ENCODE measurements around the gene FES.
A peak's percentile ranks its signal among the peaks of the same experiment; 100 is the strongest.

Gene FES

DNA sequence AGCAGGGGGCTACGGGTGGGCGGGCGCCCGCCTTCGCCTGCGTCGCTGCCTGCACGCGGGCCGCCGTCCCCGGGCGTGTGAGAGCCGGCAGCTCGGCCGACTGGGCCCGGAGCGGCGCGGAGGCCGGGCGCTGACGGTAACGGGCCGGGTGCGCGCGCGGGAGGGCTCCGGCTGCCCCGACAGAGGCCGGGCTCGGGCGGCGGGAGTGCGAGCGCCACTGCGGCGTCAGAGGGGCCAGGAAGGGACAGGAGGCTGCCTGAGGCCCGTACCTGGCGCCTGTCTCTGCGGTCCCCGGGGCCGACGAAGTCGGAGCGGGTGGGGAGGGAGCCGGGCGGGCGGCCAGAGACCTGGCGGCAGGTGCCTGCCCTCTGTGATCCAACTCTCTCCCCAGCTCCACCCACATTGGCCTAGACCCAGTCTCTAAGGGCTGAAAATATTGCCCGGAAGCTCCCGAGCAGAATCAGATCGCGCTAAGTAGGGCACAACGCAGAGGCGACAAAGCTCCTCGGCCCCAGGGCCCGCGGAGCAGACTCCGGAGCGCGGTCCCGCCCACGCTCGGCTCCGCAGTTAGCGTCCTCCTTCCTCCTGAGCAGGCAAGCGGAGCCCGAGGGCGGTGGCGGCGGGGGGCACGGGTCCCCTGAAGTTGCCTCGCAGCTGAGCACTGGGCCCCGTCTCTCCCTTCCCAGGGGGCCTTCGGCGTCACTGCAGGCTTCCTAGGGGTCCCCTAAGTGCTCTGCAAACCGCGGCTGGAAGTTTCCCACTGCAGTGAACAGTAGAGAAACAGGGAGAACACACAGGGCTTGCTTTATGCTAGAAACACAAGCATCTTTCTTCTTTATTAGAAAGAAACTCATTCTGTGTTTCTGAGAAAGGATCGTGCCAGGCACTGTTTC is 18.8 kb downstream of the FES start, which contains the start of gene MAN2A2:
Gene MAN2A2 (plus strand): TSS at position 463 of the 893 bp plus-strand sequence. CDS start 906 bp downstream, outside the sequence.
- ChIA-PET CTCF (interaction anchor here (0.6 to 5.5 kb wide), 4 partner anchors 17 to 494 kb away, joined by 3 to 57 read pairs (median 6); partner anchors contain the start of genes HDDC3 and UNC45A), POLR2A (interaction anchor here (0.8 to 7.5 kb wide), 12 partner anchors 10 to 186 kb away, joined by 3 to 142 read pairs (median 4); partner anchors contain the start of genes BLM, HDDC3, RCCD1 and UNC45A)
- TF ChIP-seq LEF1 (IDR thresholded peaks at IDR 0.05; ENCODE audit: borderline replicate concordance) (no peak), L3MBTL2 (conservative IDR thresholded peaks at IDR 0.05) (0 out of 2 replicates have a peak, but pooled peaks have one; percentile 13), HDGF (IDR thresholded peaks at IDR 0.05; ENCODE audit: borderline replicate concordance) (peak; percentile 71; the same call in 1 of the 2 replicates)
- peak; percentile 75 for DNase-seq (ENCODE audit: extremely low spot score)

DNA sequence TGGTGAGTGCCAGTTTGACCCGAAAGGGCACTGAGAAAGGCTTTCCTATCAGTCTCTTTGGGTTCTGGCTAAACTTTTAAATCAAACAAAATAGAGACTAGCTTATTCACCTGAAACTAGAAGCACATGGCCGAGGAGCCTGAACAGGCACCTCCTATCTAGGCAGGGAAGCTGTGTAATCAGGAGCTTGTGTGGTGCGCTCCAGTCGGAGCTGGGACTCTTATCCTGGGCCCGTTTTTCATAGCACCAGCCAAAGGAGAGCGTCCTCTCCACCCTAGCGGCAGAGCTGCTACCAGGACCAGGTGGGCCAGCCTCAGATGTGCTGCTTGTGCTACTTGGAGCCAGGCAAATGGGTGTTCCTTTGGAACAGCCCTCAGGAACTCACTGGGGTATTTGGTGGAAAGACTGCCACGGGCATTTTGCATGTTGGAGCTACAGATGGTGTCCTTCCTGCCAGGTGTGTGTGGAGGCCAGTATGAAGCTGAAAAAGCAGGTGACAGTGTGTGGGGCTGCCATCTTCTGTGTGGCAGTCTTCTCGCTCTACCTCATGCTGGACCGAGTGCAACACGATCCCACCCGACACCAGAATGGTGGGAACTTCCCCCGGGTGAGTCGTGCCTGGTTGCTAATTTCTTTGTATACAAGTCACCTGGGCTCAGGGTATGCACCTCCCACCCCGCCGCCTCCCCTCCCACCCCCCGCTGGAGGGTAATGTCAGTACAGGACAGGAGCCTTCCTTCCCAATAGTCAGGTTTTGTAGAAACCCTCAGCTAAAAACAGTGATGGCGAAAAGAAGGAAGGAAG is 19.6 kb downstream of the FES start:
- POLR2A ChIA-PET: interaction anchor here (0.7 to 7.5 kb wide), 12 partner anchors 10 to 146 kb away, joined by 3 to 142 read pairs (median 4); partner anchors contain the start of genes HDDC3, RCCD1 and UNC45A
- DNase-seq (ENCODE audit: extremely low spot score): peak; percentile 53
- TF ChIP-seq ELF4 (IDR thresholded peaks at IDR 0.05): no peak
- TF ChIP-seq SUZ12 (IDR thresholded peaks at IDR 0.05): no peak
- TF ChIP-seq FOXA1 (IDR thresholded peaks at IDR 0.05): no peak
- TF ChIP-seq L3MBTL2 (conservative IDR thresholded peaks at IDR 0.05): no peak
- TF ChIP-seq FOXK2 (IDR thresholded peaks at IDR 0.05): no peak
- TF ChIP-seq NFRKB (IDR thresholded peaks at IDR 0.05): no peak
- TF ChIP-seq ZNF384 (IDR thresholded peaks at IDR 0.05): no peak
- TF ChIP-seq SP1 (IDR thresholded peaks at IDR 0.05): no peak
- no peak for TF ChIP-seq PKNOX1 (IDR thresholded peaks at IDR 0.05)
- TF ChIP-seq HDGF (IDR thresholded peaks at IDR 0.05; ENCODE audit: borderline replicate concordance): no peak
- no peak for TF ChIP-seq FOXM1 (IDR thresholded peaks at IDR 0.05; ENCODE audit: borderline replicate concordance)
- no peak for TF ChIP-seq ARNT (IDR thresholded peaks at IDR 0.05)
- TF ChIP-seq BHLHE40 (IDR thresholded peaks at IDR 0.05; ENCODE audit: borderline replicate concordance): no peak
- no peak for TF ChIP-seq CTBP1 (IDR thresholded peaks at IDR 0.05; ENCODE audit: borderline replicate concordance)
- CTCF ChIA-PET: interaction anchor here (0.7 to 5.5 kb wide), 6 partner anchors 8 to 146 kb away, joined by 3 to 57 read pairs (median 4); partner anchors contain the start of genes HDDC3 and UNC45A

- TF ChIP-seq BHLHE40 (IDR thresholded peaks at IDR 0.05; ENCODE audit: borderline replicate concordance) (no peak), FOXK2 (IDR thresholded peaks at IDR 0.05) (no peak), L3MBTL2 (conservative IDR thresholded peaks at IDR 0.05) (no peak), TARDBP (IDR thresholded peaks at IDR 0.05) (no peak), SUZ12 (IDR thresholded peaks at IDR 0.05) (no peak), ARNT (IDR thresholded peaks at IDR 0.05) (no peak), FOXM1 (IDR thresholded peaks at IDR 0.05; ENCODE audit: borderline replicate concordance) (no peak), PKNOX1 (IDR thresholded peaks at IDR 0.05) (no peak), ELF4 (IDR thresholded peaks at IDR 0.05) (no peak), LEF1 (IDR thresholded peaks at IDR 0.05; ENCODE audit: borderline replicate concordance) (no peak), SP1 (IDR thresholded peaks at IDR 0.05) (no peak), ZNF384 (IDR thresholded peaks at IDR 0.05) (no peak)
- ChIA-PET POLR2A (interaction anchor here (0.9 to 7.5 kb wide), 4 partner anchors 9 to 145 kb away, joined by 3 to 142 read pairs (median 10); partner anchors contain the start of genes HDDC3 and UNC45A), CTCF (interaction anchor here (0.7 to 5.5 kb wide), 4 partner anchors 9 to 28 kb away, joined by 3 to 57 read pairs (median 4); partner anchors contain the start of genes HDDC3 and UNC45A)
- no peak for DNase-seq (ENCODE audit: extremely low spot score)
Measured at GRCh38 chr15:90904746-90905145, 20.4 kb downstream of the FES start.

- no peak for TF ChIP-seq ELF4 (IDR thresholded peaks at IDR 0.05)
- ChIA-PET CTCF (interaction anchor here (0.6 to 1.4 kb wide), 3 partner anchors 8 to 38 kb away, joined by 3 read pairs; no protein-coding TSS in a partner anchor), POLR2A (interaction anchor here (0.9 to 7.5 kb wide), 4 partner anchors 10 to 144 kb away, joined by 3 to 142 read pairs (median 3); partner anchors contain the start of genes HDDC3 and UNC45A)
- no peak for DNase-seq (ENCODE audit: extremely low spot score)
Measured at GRCh38 chr15:90905306-90906180, 21.2 kb downstream of the FES start.

- CTCF ChIA-PET: interaction anchor here (0.6 kb wide), 1 partner anchor 37 kb away, joined by 3 read pairs; no protein-coding TSS in a partner anchor
- POLR2A ChIA-PET: interaction anchor here (1.1 to 7.5 kb wide), 2 partner anchors 26 to 116 kb away, joined by 3 to 142 read pairs; partner anchors contain the start of genes HDDC3 and UNC45A
- DNase-seq (ENCODE audit: extremely low spot score): no peak
- no peak for TF ChIP-seq FOXK2 (IDR thresholded peaks at IDR 0.05)
- TF ChIP-seq TARDBP (IDR thresholded peaks at IDR 0.05): no peak
Measured at GRCh38 chr15:90906181-90906849, 22.0 kb downstream of the FES start.

Measured in HEK293T (cell line).